DOHH2 (cell line): ENCODE results near the gene TMEM248.
"Not testable (repeated sequence)": the region's sequence is repeated elsewhere in the genome, so short reads cannot be mapped to it uniquely, and the experiment has no call there.

ENCODE experiments used
- CTCF ChIP-seq: fragments of 200-600 bp; sonication (generic); IDR thresholded peaks from one replicate; pipeline ENCODE4 v1.5.1; 2014; ENCODE audit warnings: antibody characterized with exemption, mild to moderate bottlenecking, low read depth, low read length; ENCODE audit not compliant: poor library complexity, severe bottlenecking
- EZH2phosphoT487 ChIP-seq: fragments of 200-600 bp; sonication (generic); IDR thresholded peaks from 2 replicates; pipeline ENCODE4 v1.6.1; 2017; ENCODE audit warnings: borderline replicate concordance, mild to moderate bottlenecking, antibody characterized with exemption, low read length, moderate library complexity, mixed read lengths

GRCh38 chr7:66908598-66908997 lies 12.4 kb upstream of the TMEM248 start:
- not testable (repeated sequence) for TF ChIP-seq CTCF, EZH2phosphoT487
